HUES6 (cell line): ENCODE data around the gene PIK3R1.
A peak's percentile ranks its signal among the peaks of the same experiment; 100 is the strongest.

Experiments
- H3K27ac ChIP-seq: 2 replicates; pipeline ENCODE4 v1.7.0; 2013; ENCODE audit warnings: low read depth, mild to moderate bottlenecking, low read length, inconsistent platforms
- H3K27me3 ChIP-seq: 2 replicates; pipeline ENCODE4 v1.6.1; 2013; ENCODE audit warnings: low read length; ENCODE audit not compliant: control insufficient read depth, insufficient read depth
- H3K36me3 ChIP-seq: 2 replicates; pipeline ENCODE4 v1.6.1; 2013; ENCODE audit warnings: low read length; ENCODE audit not compliant: control insufficient read depth, insufficient read depth
- H3K4me1 ChIP-seq: 2 replicates; pipeline ENCODE4 v1.6.1; 2013; ENCODE audit warnings: low read length; ENCODE audit not compliant: control insufficient read depth, insufficient read depth
- H3K4me3 ChIP-seq: 2 replicates; pipeline ENCODE4 v1.5.1; 2013; ENCODE audit warnings: low read depth, low read length
- H3K9ac ChIP-seq: one replicate; pipeline ENCODE4 v1.6.1; 2013; ENCODE audit warnings: mild to moderate bottlenecking, low read length
- H3K9me3 ChIP-seq: 2 replicates; pipeline ENCODE4 v1.6.1; 2013; ENCODE audit warnings: low read depth, low read length; ENCODE audit not compliant: control insufficient read depth, insufficient read depth

Gene PIK3R1

GRCh38 chr5:68285075-68285840 is 69.7 kb downstream of the PIK3R1 start:
- Histone ChIP-seq H3K9me3 (no peaks in the 10 kb centered on the region), H3K4me1 (peaks cover 16% of the 10 kb centered on the region), H3K36me3 (peaks cover 27% of the 10 kb centered on the region), H3K27ac (no peak overlapping the region), H3K9ac (no peak overlapping the region), H3K4me3 (no peak overlapping the region), H3K27me3 (no peaks in the 10 kb centered on the region)

GRCh38 chr5:68285851-68286611 is 70.5 kb downstream of the PIK3R1 start:
- Histone ChIP-seq H3K27ac (no peak overlapping the region), H3K9ac (no peak overlapping the region), H3K27me3 (no peaks in the 10 kb centered on the region), H3K4me3 (no peak overlapping the region), H3K36me3 (peaks cover 21% of the 10 kb centered on the region), H3K4me1 (peaks cover 16% of the 10 kb centered on the region), H3K9me3 (no peaks in the 10 kb centered on the region)

- Histone ChIP-seq H3K9ac (no peak overlapping the region), H3K4me3 (no peak overlapping the region), H3K9me3 (no peaks in the 10 kb centered on the region), H3K4me1 (peaks cover 16% of the 10 kb centered on the region), H3K27me3 (no peaks in the 10 kb centered on the region), H3K36me3 (peaks cover 17% of the 10 kb centered on the region), H3K27ac (no peak overlapping the region)
Observed at GRCh38 chr5:68286612-68286912, 71.0 kb downstream of the PIK3R1 start.

GRCh38 chr5:68287631-68287975 is 72.0 kb downstream of the PIK3R1 start:
- H3K27ac ChIP-seq: no peak overlapping the region
- no peaks in the 10 kb centered on the region for H3K9me3 ChIP-seq
- H3K36me3 ChIP-seq: peaks cover 14% of the 10 kb centered on the region; the same call in 1 of the 2 replicates
- peaks cover 16% of the 10 kb centered on the region for H3K4me1 ChIP-seq
- H3K27me3 ChIP-seq: no peaks in the 10 kb centered on the region
- H3K9ac ChIP-seq: peak overlapping the region; percentile 55
- peak overlapping the region; percentile 68 for H3K4me3 ChIP-seq

GRCh38 chr5:68287976-68288706 is 72.6 kb downstream of the PIK3R1 start:
- H3K4me3 ChIP-seq: peak overlapping the region; percentile 68
- H3K27me3 ChIP-seq: no peaks in the 10 kb centered on the region
- peaks cover 15% of the 10 kb centered on the region; the same call in 1 of the 2 replicates for H3K36me3 ChIP-seq
- peaks cover 16% of the 10 kb centered on the region for H3K4me1 ChIP-seq
- H3K27ac ChIP-seq: peak overlapping the region; percentile 4; the same call in 1 of the 2 replicates
- peak overlapping the region; percentile 55 for H3K9ac ChIP-seq
- H3K9me3 ChIP-seq: no peaks in the 10 kb centered on the region

- peak overlapping the region; percentile 55 for H3K9ac ChIP-seq
- peaks cover 21% of the 10 kb centered on the region; the same call in 1 of the 2 replicates for H3K36me3 ChIP-seq
- peak overlapping the region; percentile 68 for H3K4me3 ChIP-seq
- H3K27ac ChIP-seq: 0 out of 2 replicates have a peak overlapping the region, but pooled peaks have one; percentile 4
- peaks cover 16% of the 10 kb centered on the region for H3K4me1 ChIP-seq
- no peaks in the 10 kb centered on the region for H3K9me3 ChIP-seq
- H3K27me3 ChIP-seq: no peaks in the 10 kb centered on the region
Observed at GRCh38 chr5:68288707-68289134, 73.2 kb downstream of the PIK3R1 start.

- H3K36me3 ChIP-seq: peaks cover 24% of the 10 kb centered on the region; the same call in 1 of the 2 replicates
- H3K4me3 ChIP-seq: no peak overlapping the region
- no peaks in the 10 kb centered on the region for H3K9me3 ChIP-seq
- H3K27ac ChIP-seq: no peak overlapping the region
- no peaks in the 10 kb centered on the region for H3K27me3 ChIP-seq
- H3K4me1 ChIP-seq: peaks cover 16% of the 10 kb centered on the region
- H3K9ac ChIP-seq: no peak overlapping the region
Observed at GRCh38 chr5:68289498-68289897, 73.9 kb downstream of the PIK3R1 start.

GRCh38 chr5:68290260-68290674 is 74.7 kb downstream of the PIK3R1 start:
- no peak overlapping the region for H3K4me3 ChIP-seq
- H3K36me3 ChIP-seq: peaks cover 29% of the 10 kb centered on the region
- H3K9me3 ChIP-seq: no peaks in the 10 kb centered on the region
- H3K9ac ChIP-seq: no peak overlapping the region
- H3K4me1 ChIP-seq: peaks cover 16% of the 10 kb centered on the region
- H3K27ac ChIP-seq: no peak overlapping the region
- H3K27me3 ChIP-seq: no peaks in the 10 kb centered on the region

GRCh38 chr5:68290847-68291246 is 75.3 kb downstream of the PIK3R1 start:
- Histone ChIP-seq H3K9ac (no peak overlapping the region), H3K4me3 (no peak overlapping the region), H3K27me3 (no peaks in the 10 kb centered on the region), H3K36me3 (peaks cover 35% of the 10 kb centered on the region), H3K27ac (no peak overlapping the region), H3K4me1 (peaks cover 16% of the 10 kb centered on the region), H3K9me3 (no peaks in the 10 kb centered on the region)

- Histone ChIP-seq H3K27ac (no peak overlapping the region), H3K4me3 (no peak overlapping the region), H3K4me1 (peaks cover 16% of the 10 kb centered on the region), H3K9ac (no peak overlapping the region), H3K9me3 (no peaks in the 10 kb centered on the region), H3K27me3 (no peaks in the 10 kb centered on the region), H3K36me3 (peaks cover 50% of the 10 kb centered on the region)
Observed at GRCh38 chr5:68292316-68292715, 76.8 kb downstream of the PIK3R1 start.

GRCh38 chr5:68295772-68296171 is 80.2 kb downstream of the PIK3R1 start:
- H3K36me3 ChIP-seq: peaks cover 71% of the 10 kb centered on the region
- no peak overlapping the region for H3K4me3 ChIP-seq
- H3K27ac ChIP-seq: no peak overlapping the region

More at GRCh38 chr5:68295772-68296171, 80.2 kb downstream of the PIK3R1 start:
- no peaks in the 10 kb centered on the region for H3K4me1 ChIP-seq
- no peaks in the 10 kb centered on the region for H3K9me3 ChIP-seq
- H3K27me3 ChIP-seq: no peaks in the 10 kb centered on the region
- H3K9ac ChIP-seq: no peak overlapping the region
